Activated CD4-positive, alpha-beta memory T cell treated with anti-CD3 and anti-CD28 coated beads, Interleukin-2, amount 10 ng/mL, durations not matched to agents 7 days and 5 days (primary cell): ENCODE results near the gene GNPTG. TPM values are rescaled to one million over a fixed set of nuclear protein-coding genes. Genes with fewer than 3 reads are reported as not detected.

Experiments
- CTCF ChIA-PET: fragments of 350-600 bp; sonication (Branson Sonifier 250); formaldehyde crosslinking; loops from one replicate; lab custom pipeline; 2021; ENCODE audit warnings: antibody characterized with exemption, inconsistent platforms; lab: Charles Lee
- POLR2A ChIA-PET: fragments of 350-600 bp; sonication (Branson Sonifier 250); formaldehyde crosslinking; loops from one replicate; lab custom pipeline; 2021; ENCODE audit warnings: antibody characterized with exemption; lab: Charles Lee
- DNase-seq: peaks from one replicate; pipeline ENCODE4 v3.0.0-alpha.2; 2020
- H3K27ac Mint-ChIP-seq: one replicate; pipeline ENCODE4 v1.8.0; 2021; ENCODE audit warnings: mild to moderate bottlenecking, mixed read lengths
- H3K27me3 Mint-ChIP-seq: one replicate; pipeline ENCODE4 v1.8.0; 2021; ENCODE audit warnings: mixed read lengths
- H3K36me3 Mint-ChIP-seq: one replicate; pipeline ENCODE4 v1.8.0; 2021; ENCODE audit warnings: low read depth, mixed read lengths
- H3K4me1 Mint-ChIP-seq: one replicate; pipeline ENCODE4 v1.8.0; 2021; ENCODE audit warnings: mixed read lengths
- H3K4me3 Mint-ChIP-seq: one replicate; pipeline ENCODE4 v1.8.0; 2021; ENCODE audit warnings: mild to moderate bottlenecking, mixed read lengths
- H3K9me3 Mint-ChIP-seq: one replicate; pipeline ENCODE4 v1.8.0; 2021; ENCODE audit warnings: mixed read lengths
- total RNA-seq, 2 experiments: library from RNA; stranded (reverse); gene quantifications; one replicate each; pipeline ENCODE4 v1.2.3, GENCODE V29; 2021

The GNPTG gene
- total RNA-seq, 2 experiments from 2014 or later = 32.5 to 33.4 TPM

DNA sequence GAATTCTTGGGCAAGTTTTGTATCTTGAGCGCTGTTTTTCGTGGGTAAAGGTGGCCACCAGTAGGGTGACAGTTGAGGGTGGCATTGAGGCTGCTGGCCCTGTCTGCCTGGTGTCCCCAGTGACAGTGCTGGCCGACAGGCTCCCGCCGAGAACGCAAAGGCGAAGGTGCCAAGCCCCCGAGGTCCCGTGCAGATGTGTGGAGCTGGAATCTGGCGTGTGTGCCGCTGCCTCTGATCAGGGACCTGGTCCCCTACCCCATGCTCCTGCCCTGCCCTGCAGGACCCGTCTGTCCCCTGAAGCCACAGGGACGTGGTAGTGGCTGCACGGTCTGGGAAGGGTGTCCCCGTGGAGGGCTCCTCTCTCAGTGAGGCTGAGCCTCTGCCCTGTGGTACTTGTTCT lies 38.8 kb upstream of the GNPTG start:
- ChIA-PET CTCF (no interaction called here), POLR2A (interaction anchor here (3.8 kb wide), 1 partner anchor 18 kb away, joined by 13 read pairs; no protein-coding TSS in a partner anchor)
- no peak overlapping the region for H3K4me3 Mint-ChIP-seq
- H3K36me3 Mint-ChIP-seq = peaks cover 53% of the 10 kb centered on the region
- no peaks in the 10 kb centered on the region for H3K9me3 Mint-ChIP-seq
- H3K4me1 Mint-ChIP-seq = peaks cover 34% of the 10 kb centered on the region
- H3K27me3 Mint-ChIP-seq = no peaks in the 10 kb centered on the region
- H3K27ac Mint-ChIP-seq = no peak overlapping the region
- no peak for DNase-seq

DNA sequence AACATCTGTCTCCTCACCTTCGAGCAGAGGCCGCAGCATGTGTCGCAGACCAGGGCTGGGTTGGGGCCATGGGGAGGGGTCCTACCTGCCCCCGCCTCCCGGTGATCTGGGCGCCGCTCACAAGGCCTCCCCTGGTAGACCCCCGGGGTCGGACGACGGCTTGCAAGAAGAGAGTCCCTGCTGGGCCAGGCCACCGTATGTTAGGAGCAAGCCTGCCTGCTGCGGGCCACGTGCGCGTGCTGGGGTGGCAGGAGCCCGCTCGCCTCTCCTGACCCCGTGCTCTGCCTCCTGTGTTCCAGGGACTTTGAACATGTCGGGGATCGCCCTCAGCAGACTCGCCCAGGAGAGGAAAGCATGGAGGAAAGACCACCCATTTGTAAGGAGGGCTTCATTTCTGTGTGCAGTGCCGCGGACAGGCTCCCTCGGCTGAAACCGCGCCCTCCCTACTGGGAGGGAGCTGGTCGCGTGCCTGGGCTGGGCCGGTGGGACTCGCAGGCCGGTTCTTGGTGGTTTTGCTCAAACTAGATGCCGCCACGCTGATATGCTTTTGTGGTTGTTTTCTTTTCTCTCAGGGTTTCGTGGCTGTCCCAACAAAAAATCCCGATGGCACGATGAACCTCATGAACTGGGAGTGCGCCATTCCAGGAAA lies 37.9 kb upstream of the GNPTG start:
- Mint-ChIP-seq H3K27ac (no peak overlapping the region), H3K9me3 (no peaks in the 10 kb centered on the region), H3K27me3 (no peaks in the 10 kb centered on the region), H3K4me1 (peaks cover 28% of the 10 kb centered on the region), H3K4me3 (no peak overlapping the region), H3K36me3 (peaks cover 61% of the 10 kb centered on the region)
- no peak for DNase-seq
- ChIA-PET CTCF (interaction anchor here (0.6 kb wide), 1 partner anchor 594 kb away, joined by 3 read pairs; no protein-coding TSS in a partner anchor), POLR2A (no interaction called here)

DNA sequence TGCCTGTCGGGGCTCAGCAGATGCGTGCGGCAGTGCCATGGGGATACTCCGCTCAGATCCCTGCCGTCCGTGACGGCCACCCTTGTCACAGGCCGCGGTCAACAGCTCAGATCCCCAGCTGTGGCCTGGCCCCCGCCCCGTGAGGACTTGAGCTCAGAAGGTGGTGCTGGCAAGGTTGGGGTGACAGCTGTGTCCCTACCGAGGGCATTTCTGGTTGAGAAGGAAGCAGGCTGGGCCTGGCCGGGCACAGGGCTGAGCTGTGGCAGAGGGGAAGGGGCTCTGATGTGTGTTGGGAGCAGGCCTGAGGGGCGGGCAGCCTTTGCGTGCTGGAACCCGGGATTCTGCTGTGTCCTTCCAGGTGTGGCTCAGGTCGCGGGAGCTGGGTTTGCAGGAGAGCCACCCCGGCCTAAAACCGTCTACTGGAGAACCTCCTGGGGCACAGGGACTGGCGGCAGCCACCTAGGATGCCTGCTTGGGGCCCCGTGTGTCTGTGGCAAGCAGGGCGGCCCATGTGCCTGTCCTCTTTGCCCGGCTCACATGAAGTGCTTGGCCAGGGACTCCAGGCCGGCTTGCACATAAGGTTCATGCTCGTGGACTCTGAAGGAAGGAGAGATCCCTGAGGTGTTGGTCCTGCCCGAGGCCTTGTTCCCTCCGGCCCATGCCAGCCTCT lies 37.2 kb upstream of the GNPTG start:
- Mint-ChIP-seq H3K9me3 (no peaks in the 10 kb centered on the region), H3K4me3 (no peak overlapping the region), H3K36me3 (peaks cover 67% of the 10 kb centered on the region), H3K4me1 (peaks cover 28% of the 10 kb centered on the region), H3K27ac (no peak overlapping the region), H3K27me3 (no peaks in the 10 kb centered on the region)
- ChIA-PET POLR2A (no interaction called here), CTCF (interaction anchor here (0.6 kb wide), 1 partner anchor 595 kb away, joined by 3 read pairs; no protein-coding TSS in a partner anchor)
- no peak for DNase-seq

DNA sequence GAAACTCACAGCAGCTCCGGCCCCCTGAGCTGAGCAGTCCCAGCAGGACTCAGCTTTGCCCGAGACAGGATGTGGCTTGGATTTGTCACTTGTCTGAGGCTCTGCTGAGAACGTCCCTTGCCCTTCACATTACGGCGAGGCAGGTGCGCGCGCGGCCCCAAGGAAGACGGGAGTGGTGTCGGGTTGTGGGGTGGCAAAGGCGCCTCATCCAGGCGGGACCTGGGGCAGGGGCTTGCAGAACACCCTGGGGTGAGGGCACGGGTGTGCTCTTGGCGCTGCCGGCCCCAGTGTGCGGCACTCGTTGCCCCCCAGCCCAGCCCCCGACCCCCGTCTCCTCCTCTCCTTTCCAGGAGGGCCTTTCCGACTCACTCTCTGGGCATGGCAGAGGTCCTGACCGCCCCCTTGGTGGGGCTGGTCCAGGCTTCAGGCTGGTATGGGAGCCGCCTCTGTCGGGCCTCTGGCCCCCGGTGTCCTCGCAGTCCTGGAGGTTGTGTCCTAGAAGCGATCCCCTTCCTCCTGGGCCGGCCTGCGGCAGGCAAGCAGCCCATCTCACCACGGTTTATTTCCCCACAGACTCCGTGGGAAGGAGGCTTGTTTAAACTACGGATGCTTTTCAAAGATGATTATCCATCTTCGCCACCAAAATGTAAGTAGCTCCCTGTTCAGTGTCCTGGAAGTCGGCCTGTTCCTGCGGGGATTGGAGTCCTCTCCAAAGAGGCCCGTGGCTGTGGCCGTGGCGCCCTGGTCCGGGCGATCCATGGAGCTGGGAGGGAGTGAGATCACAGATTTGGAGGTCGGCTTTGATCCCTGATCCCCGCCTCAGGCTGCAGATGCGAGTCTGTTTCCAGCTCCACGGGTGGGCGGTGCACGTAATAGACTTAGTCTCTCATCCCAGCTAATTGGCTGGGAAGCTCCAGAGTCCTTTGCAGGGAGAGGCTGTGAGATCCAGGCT lies 36.4 kb upstream of the GNPTG start:
- Mint-ChIP-seq H3K27ac (no peak overlapping the region), H3K9me3 (no peaks in the 10 kb centered on the region), H3K27me3 (no peaks in the 10 kb centered on the region), H3K4me1 (peaks cover 27% of the 10 kb centered on the region), H3K4me3 (no peak overlapping the region), H3K36me3 (peaks cover 70% of the 10 kb centered on the region)
- DNase-seq = no peak
- ChIA-PET CTCF (no interaction called here), POLR2A (no interaction called here)

DNA sequence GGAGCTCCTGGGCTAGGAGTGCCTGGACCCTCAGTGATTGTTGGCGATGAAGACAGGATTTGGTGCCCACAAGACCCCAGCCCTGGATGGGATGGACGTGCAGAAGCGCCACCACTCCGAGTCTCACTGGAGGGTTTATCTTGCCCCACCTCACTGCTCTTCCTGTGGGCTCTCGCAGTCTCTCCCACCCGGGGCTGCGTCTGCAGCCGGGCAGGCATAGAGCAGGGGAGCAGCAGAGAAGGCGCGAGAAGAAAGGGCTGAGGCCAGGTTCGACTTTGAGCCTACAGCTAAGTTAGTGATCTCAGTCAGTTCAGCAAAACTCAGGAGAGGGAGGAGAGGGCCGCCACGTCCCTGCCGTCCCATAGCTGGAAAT lies 35.7 kb upstream of the GNPTG start:
- Mint-ChIP-seq H3K4me1 (peaks cover 22% of the 10 kb centered on the region), H3K4me3 (no peak overlapping the region), H3K9me3 (no peaks in the 10 kb centered on the region), H3K36me3 (peaks cover 68% of the 10 kb centered on the region), H3K27me3 (no peaks in the 10 kb centered on the region), H3K27ac (no peak overlapping the region)
- POLR2A ChIA-PET = no interaction called here
- DNase-seq = no peak
- CTCF ChIA-PET = no interaction called here

DNA sequence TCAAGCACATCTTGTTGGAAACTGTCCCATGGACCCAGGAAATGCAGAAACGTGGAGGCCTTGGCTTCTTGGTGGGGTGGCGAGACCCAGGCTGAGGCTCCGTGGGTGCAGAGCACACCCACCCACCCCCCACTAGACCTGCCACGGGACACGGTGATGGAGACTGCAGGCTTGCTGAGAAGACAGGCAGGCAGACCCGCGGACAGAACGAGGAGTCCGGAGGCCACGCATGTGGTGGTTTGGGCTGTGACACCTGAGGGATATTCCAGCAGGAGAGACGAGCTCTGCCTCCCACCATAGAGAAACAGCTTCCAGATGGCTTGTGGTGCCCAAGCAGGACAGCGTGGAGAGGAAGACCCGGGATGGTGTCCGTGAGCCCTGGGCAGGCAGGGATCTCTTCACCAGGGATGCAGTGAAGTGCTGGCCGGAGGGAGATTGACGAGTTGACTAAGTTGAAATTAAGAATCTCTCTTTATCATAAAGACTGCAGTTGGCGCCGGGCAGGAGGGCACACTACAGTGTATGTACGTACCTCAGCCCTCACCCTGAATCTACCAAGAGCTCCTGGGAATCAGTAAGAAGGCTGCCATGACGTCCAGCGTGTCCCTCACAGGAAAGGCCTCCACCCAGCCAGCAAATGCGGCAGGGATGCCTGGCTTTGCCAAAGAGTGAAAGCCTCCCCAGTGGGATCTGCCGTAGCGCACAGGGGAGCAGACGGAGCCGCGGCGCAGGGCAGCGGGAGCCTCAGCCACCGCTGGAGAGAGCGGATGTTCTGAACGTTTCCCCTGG lies 34.1 kb upstream of the GNPTG start:
- DNase-seq = no peak
- no peaks in the 10 kb centered on the region for H3K27me3 Mint-ChIP-seq
- ChIA-PET POLR2A (interaction anchor here (0.6 kb wide), 1 partner anchor 9 kb away, joined by 3 read pairs; no protein-coding TSS in a partner anchor), CTCF (no interaction called here)
- no peaks in the 10 kb centered on the region for H3K9me3 Mint-ChIP-seq
- peaks cover 61% of the 10 kb centered on the region for H3K36me3 Mint-ChIP-seq
- H3K4me3 Mint-ChIP-seq = no peak overlapping the region
- peaks cover 10% of the 10 kb centered on the region for H3K4me1 Mint-ChIP-seq
- H3K27ac Mint-ChIP-seq = no peak overlapping the region

DNA sequence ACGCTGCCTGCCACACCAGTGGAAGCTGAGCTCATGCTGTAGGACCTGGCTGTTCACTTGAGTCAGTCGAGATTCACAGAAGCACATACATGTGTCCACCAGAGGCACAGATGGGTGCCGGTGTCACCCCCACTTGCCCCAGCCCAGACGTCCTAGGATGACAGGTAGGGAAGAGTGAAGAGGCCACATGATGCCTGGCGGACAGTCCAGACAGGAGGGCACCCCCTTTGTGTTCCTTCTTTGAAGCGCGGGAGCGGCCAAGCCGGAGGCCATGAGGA lies 33.5 kb upstream of the GNPTG start:
- peaks cover 4% of the 10 kb centered on the region for H3K4me1 Mint-ChIP-seq
- ChIA-PET CTCF (no interaction called here), POLR2A (no interaction called here)
- no peak overlapping the region for H3K4me3 Mint-ChIP-seq
- H3K27me3 Mint-ChIP-seq = no peaks in the 10 kb centered on the region
- peaks cover 60% of the 10 kb centered on the region for H3K36me3 Mint-ChIP-seq
- no peak for DNase-seq
- H3K27ac Mint-ChIP-seq = no peak overlapping the region
- no peaks in the 10 kb centered on the region for H3K9me3 Mint-ChIP-seq

DNA sequence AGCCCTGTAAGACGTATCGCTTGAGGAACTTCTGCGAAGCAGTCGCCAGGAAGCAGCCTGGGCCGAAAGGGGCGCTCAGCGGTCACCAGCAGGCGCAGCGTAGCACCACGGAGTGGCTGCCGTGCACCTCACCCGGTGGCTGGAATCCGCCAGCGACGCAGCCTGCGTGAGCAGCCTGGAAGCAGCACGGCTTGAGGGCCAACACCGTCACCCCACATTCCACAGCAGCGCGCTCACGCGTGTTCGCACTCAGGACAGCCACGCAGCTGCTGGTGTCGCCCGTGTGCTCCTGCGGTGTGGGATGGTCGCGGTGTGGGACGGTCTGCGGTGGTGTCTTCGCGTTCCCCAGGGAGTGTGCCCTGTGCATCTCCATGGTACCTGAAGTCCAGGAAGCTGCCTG lies 32.7 kb upstream of the GNPTG start:
- CTCF ChIA-PET = no interaction called here
- POLR2A ChIA-PET = no interaction called here
- H3K4me1 Mint-ChIP-seq = peaks cover 4% of the 10 kb centered on the region
- DNase-seq = no peak
- no peak overlapping the region for H3K27ac Mint-ChIP-seq
- peaks cover 61% of the 10 kb centered on the region for H3K36me3 Mint-ChIP-seq
- H3K27me3 Mint-ChIP-seq = no peaks in the 10 kb centered on the region
- H3K9me3 Mint-ChIP-seq = no peaks in the 10 kb centered on the region
- H3K4me3 Mint-ChIP-seq = no peak overlapping the region

DNA sequence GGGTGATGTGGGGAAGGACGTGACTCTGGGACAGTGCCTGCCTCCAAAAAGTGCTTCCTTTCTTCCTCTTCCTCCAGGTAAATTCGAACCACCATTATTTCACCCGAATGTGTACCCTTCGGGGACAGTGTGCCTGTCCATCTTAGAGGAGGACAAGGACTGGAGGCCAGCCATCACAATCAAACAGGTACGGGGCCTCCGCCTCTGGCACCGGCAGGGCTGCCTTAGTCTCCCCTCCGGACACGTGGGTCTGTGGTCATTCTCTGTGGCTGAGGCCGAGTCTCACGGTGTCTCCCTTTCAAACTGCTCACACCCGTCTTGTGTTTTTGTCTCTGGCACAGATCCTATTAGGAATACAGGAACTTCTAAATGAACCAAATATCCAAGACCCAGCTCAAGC lies 31.6 kb upstream of the GNPTG start:
- no peak overlapping the region for H3K4me3 Mint-ChIP-seq
- ChIA-PET POLR2A (no interaction called here), CTCF (no interaction called here)
- peaks cover 61% of the 10 kb centered on the region for H3K36me3 Mint-ChIP-seq
- no peak overlapping the region for H3K27ac Mint-ChIP-seq
- no peak for DNase-seq
- H3K27me3 Mint-ChIP-seq = no peaks in the 10 kb centered on the region
- H3K9me3 Mint-ChIP-seq = no peaks in the 10 kb centered on the region
- no peaks in the 10 kb centered on the region for H3K4me1 Mint-ChIP-seq

DNA sequence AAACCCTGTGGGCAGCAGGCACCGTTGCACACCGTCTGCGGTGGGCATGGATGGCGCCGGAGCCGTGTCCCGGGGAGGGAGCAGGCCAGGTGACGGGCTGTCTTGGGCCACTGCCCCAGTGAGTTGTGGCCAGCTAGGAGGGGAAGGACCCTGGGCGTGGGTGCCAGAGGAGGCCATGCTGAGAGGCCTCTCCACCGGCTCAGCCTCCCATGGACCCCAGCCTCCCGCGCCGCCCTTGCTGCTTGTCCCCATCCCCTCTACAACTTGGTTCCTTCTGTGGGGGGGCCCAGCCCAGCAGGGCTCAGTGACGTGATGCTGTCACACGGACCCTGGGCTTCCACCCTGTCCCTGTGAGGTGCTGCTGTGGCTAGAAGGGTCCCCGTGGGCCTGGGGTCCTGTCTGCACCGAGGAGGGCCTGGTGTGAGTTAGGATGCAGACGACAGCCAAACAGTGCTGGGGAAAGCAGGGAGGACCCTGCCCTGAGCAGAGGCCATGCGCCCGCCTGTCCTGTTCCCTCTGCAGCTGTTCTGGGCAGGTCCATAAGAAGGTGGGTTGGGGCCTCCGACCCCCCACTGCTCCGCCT lies 31.0 kb upstream of the GNPTG start:
- DNase-seq = no peak
- no peaks in the 10 kb centered on the region for H3K27me3 Mint-ChIP-seq
- no peak overlapping the region for H3K27ac Mint-ChIP-seq
- H3K4me1 Mint-ChIP-seq = no peaks in the 10 kb centered on the region
- no peaks in the 10 kb centered on the region for H3K9me3 Mint-ChIP-seq
- POLR2A ChIA-PET = no interaction called here
- CTCF ChIA-PET = no interaction called here
- H3K4me3 Mint-ChIP-seq = no peak overlapping the region
- peaks cover 58% of the 10 kb centered on the region for H3K36me3 Mint-ChIP-seq

DNA sequence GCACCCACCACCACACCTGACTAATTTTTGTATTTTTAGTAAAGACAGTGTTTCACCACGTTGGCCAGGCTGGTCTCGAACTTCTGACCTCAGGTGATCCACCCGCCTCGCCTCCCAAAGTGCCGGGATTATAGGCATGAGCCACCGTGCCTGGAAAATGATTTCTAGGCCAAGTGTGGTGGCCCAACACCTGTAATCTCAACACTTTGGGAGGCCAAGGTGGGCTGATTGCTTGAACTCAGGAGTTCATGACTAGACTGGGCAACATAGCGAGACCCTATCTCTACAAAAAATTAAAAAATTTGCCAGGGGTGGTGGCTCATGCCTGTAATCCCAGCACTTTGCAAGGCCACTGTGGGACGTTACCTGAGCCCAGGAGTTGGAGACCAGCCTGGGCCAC lies 29.3 kb upstream of the GNPTG start:
- Mint-ChIP-seq H3K27ac (no peak overlapping the region), H3K4me3 (no peak overlapping the region), H3K9me3 (no peaks in the 10 kb centered on the region), H3K4me1 (no peaks in the 10 kb centered on the region), H3K36me3 (peaks cover 46% of the 10 kb centered on the region), H3K27me3 (no peaks in the 10 kb centered on the region)
- POLR2A ChIA-PET = interaction anchor here (0.6 kb wide), 1 partner anchor 1583 kb away, joined by 3 read pairs; no protein-coding TSS in a partner anchor
- CTCF ChIA-PET = no interaction called here
- no peak for DNase-seq
